OCI-LY7 (cell line): ENCODE results near the gene VSX1.

Experiments used
- CTCF ChIP-seq: fragments of 200-600 bp; sonication (generic); conservative IDR thresholded peaks from 2 replicates; pipeline ENCODE4 v1.5.1; 2014; ENCODE audit warnings: mild to moderate bottlenecking, antibody characterized with exemption, low read length, moderate library complexity, mixed read lengths
- EZH2phosphoT487 ChIP-seq: fragments of 200-600 bp; sonication (generic); IDR thresholded peaks from 2 replicates; pipeline ENCODE4 v1.6.1; 2018; ENCODE audit warnings: low read depth, borderline replicate concordance, mild to moderate bottlenecking, mixed run types, antibody characterized with exemption, low read length, moderate library complexity, mixed read lengths

DNA sequence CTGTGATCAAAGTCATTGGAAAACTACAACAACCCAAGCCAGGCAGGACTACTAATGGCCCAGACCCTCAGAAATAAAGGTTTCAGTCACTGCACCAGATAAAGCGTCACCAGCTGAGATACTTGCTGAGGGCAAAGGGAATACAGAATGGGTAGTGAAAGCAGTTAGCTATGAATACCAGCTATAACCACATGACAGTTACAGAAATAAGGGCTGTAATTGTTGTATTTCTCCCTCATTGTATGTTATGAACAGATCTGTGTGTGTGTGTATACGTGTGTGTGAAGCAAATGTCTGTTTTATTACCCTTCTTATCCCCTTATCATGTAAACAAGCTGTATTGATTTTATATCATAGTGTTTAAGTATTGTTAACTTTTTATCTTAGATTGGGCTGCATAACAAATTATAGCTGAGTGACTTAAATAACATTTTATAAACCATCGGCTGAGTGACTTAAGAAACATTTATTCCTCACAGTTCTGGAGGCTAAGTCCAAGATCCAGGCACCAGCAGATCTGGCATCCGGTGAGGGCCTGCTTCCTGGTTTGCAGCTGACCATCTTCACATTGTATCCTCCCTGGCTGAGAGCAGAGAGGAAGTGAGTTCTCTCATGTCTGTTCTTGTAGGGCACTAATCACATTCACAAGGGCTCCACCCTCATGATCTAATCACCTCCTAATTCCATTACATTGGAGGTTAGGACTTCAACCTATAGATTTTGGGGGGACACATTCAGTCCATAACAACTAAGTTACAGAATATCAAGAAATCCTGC lies 46.0 kb upstream of the VSX1 start:
- TF ChIP-seq CTCF (no peak), EZH2phosphoT487 (no peak)
